ENCODE data around the gene MRFAP1L1.

MRFAP1L1 gene

DNA sequence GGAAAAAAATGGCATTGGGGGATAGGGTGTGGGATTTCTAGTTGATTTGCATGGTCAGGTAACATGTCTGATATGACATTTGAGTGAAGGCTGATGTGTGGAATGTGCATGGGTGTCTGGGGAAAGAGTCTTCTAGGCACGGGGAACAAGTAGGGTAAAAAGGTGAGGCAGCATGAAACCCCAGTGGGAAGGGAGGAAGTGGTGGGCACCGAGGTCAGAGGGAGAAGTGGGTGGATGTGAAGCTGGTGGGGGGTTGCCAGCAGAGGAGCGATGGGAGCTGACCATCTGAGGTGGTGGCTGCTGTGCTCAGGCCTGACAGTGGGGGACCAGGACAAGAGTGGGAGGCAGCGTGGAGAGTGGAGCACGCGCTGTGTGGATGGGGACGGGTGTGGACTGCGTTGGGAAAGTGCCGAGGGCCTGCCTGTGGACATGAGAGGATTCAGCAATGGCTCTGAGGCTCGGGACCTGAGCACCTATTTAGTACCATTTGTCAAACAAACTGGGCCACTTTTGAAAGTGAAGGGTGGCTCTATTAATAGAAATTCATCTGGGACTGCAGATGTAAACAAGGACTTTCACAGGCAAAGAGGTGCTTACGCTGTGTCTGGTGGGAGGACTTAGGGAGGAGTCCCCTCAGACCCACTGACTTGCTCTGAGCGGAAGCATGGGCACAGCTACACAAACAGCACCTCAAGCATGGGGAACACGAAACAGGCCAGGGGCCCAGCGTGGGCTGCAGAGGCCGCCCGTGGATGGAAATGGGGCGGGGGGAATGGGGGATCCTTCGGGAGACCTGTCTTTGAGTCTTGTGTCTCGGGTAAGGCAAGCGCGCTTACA is 32.7 kb downstream of the MRFAP1L1 start:
- Histone ChIP-seq H4K8ac (ENCODE audit: low read depth, low read length) (no peak overlapping the region), H2BK5ac (ENCODE audit: low read length) (no peak overlapping the region), H3K23ac (ENCODE audit: low read depth, low read length, poor library complexity) (peak overlapping the region; percentile 66), H3K36me3 (replicated peaks in 1 of 2; ENCODE audit: control insufficient read depth in 2 of 2, insufficient read depth in 2 of 2, low read length in 2 of 2) (peaks cover 13 to 23% of the 10 kb centered on the region in 2 donors), H3K9me3 (replicated peaks in 1 of 2; ENCODE audit: control insufficient read depth in 2 of 2, insufficient read depth in 1 of 2, low read depth in 1 of 2, low read length in 2 of 2) (peaks cover 0 to 3% of the 10 kb centered on the region in 2 donors), H3K27me3 (ENCODE audit: control insufficient read depth in 3 of 3, insufficient read depth in 3 of 3, low read depth in 1 of 3, low read length in 3 of 3) (peaks cover 0 to 6% (median 0%) of the 10 kb centered on the region in 3 experiments), H2BK15ac (ENCODE audit: low read length) (no peak overlapping the region), H4K91ac (ENCODE audit: low read depth, low read length, poor library complexity) (no peak overlapping the region), H3K4ac (ENCODE audit: low read length) (no peak overlapping the region), H3K9ac (ENCODE audit: low read depth, low read length, poor library complexity) (no peak overlapping the region), H3K4me1 (ENCODE audit: control insufficient read depth in 2 of 2, insufficient read depth in 1 of 2, low read depth in 1 of 2, low read length in 2 of 2) (peaks cover 0 to 8% of the 10 kb centered on the region in 2 donors), H2AK5ac (ENCODE audit: low read depth, low read length) (no peak overlapping the region), H3K4me2 (ENCODE audit: insufficient read depth, low read length, poor library complexity, severe bottlenecking) (no peak overlapping the region), H3K79me1 (ENCODE audit: low read depth, low read length) (peaks cover 8% of the 10 kb centered on the region), H3K27ac (replicated peaks; ENCODE audit: low read length) (no peak overlapping the region), H3K4me3 (ENCODE audit: low read length in 2 of 2) (peak overlapping the region in 1 of 2 donors; percentile 61), H2BK12ac (ENCODE audit: low read length) (no peak overlapping the region), H3K18ac (ENCODE audit: low read length) (no peak overlapping the region), H3K14ac (ENCODE audit: low read length) (no peak overlapping the region), H2AFZ (ENCODE audit: low read length) (no peak overlapping the region), H2BK120ac (ENCODE audit: low read depth, low read length) (no peak overlapping the region)
- WGBS, 2 donors (ENCODE audit: extremely low coverage in 2 of 2, insufficient read length in 2 of 2, insufficient replicate concordance in 1 of 2), result no CpG with 5 or more reads among the region's 21 CpGs
- DNase-seq (ENCODE audit: low spot score), result no peak

DNA sequence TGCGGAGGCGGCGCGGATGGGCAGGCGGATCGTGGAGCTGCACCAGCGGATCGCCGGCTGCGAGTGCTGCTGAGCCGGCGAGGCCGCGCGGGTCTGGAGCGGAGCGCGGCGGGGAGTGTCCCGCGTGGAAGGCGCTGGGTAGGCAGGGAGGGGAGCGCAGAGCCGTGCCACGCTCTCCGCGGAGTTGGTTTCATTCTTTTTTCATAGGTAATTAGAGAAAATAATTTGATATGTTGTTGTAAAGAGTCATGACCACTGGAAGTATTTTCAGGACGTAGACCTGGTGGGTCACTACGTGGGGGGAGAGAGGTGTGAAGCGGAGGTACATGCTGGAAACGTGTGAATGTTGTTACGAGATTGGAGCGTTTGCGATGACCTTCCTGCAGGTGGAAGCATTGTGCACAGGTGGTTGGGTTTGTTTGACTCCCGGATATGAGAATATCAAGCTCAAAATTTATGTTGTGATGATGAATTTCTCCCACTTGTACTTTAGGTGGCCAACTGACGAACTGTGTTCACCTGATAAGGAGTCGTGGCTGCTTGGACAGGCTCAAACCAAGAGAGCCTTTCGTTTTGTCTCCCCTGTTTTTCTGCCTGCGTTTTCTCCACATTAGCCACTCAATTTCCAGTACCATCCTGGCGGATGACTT is 35.0 kb downstream of the MRFAP1L1 start:
- H3K18ac ChIP-seq (ENCODE audit: low read length), result peak overlapping the region; percentile 89
- no peak overlapping the region for H2BK120ac ChIP-seq (ENCODE audit: low read depth, low read length)
- no peak overlapping the region for H2BK15ac ChIP-seq (ENCODE audit: low read length)
- H4K8ac ChIP-seq (ENCODE audit: low read depth, low read length), result no peak overlapping the region
- no peak overlapping the region for H3K27ac ChIP-seq (replicated peaks; ENCODE audit: low read length)
- H3K4me3 ChIP-seq (ENCODE audit: low read length in 2 of 2), result peak overlapping the region; percentile 60 to 95
- H3K14ac ChIP-seq (ENCODE audit: low read length), result peak overlapping the region; percentile 43
- H3K27me3 ChIP-seq (ENCODE audit: control insufficient read depth in 3 of 3, insufficient read depth in 3 of 3, low read depth in 1 of 3, low read length in 3 of 3), result peaks cover 0 to 6% (median 0%) of the 10 kb centered on the region in 3 experiments
- H2AFZ ChIP-seq (ENCODE audit: low read length), result peak overlapping the region; percentile 90
- H3K9ac ChIP-seq (ENCODE audit: low read depth, low read length, poor library complexity), result peak overlapping the region; percentile 95
- peaks cover 0 to 6% of the 10 kb centered on the region in 2 donors for H3K9me3 ChIP-seq (replicated peaks in 1 of 2; ENCODE audit: control insufficient read depth in 2 of 2, insufficient read depth in 1 of 2, low read depth in 1 of 2, low read length in 2 of 2)
- peak overlapping the region; percentile 31 for H2BK5ac ChIP-seq (ENCODE audit: low read length)
- H3K23ac ChIP-seq (ENCODE audit: low read depth, low read length, poor library complexity), result peak overlapping the region; percentile 92
- H4K91ac ChIP-seq (ENCODE audit: low read depth, low read length, poor library complexity), result no peak overlapping the region
- H3K79me1 ChIP-seq (ENCODE audit: low read depth, low read length), result peaks cover 8% of the 10 kb centered on the region
- no CpG with 5 or more reads among the region's 40 CpGs for WGBS, 2 donors (ENCODE audit: extremely low coverage in 2 of 2, insufficient read length in 2 of 2, insufficient replicate concordance in 1 of 2)
- H2AK5ac ChIP-seq (ENCODE audit: low read depth, low read length), result no peak overlapping the region
- peaks cover 14 to 23% of the 10 kb centered on the region in 2 donors for H3K36me3 ChIP-seq (replicated peaks in 1 of 2; ENCODE audit: control insufficient read depth in 2 of 2, insufficient read depth in 2 of 2, low read length in 2 of 2)
- peak; percentile 18 for DNase-seq (ENCODE audit: low spot score)
- no peak overlapping the region for H3K4ac ChIP-seq (ENCODE audit: low read length)
- H3K4me1 ChIP-seq (ENCODE audit: control insufficient read depth in 2 of 2, insufficient read depth in 1 of 2, low read depth in 1 of 2, low read length in 2 of 2), result peaks cover 0 to 8% of the 10 kb centered on the region in 2 donors
- no peak overlapping the region for H2BK12ac ChIP-seq (ENCODE audit: low read length)
- peak overlapping the region; percentile 82 for H3K4me2 ChIP-seq (ENCODE audit: insufficient read depth, low read length, poor library complexity, severe bottlenecking)

DNA sequence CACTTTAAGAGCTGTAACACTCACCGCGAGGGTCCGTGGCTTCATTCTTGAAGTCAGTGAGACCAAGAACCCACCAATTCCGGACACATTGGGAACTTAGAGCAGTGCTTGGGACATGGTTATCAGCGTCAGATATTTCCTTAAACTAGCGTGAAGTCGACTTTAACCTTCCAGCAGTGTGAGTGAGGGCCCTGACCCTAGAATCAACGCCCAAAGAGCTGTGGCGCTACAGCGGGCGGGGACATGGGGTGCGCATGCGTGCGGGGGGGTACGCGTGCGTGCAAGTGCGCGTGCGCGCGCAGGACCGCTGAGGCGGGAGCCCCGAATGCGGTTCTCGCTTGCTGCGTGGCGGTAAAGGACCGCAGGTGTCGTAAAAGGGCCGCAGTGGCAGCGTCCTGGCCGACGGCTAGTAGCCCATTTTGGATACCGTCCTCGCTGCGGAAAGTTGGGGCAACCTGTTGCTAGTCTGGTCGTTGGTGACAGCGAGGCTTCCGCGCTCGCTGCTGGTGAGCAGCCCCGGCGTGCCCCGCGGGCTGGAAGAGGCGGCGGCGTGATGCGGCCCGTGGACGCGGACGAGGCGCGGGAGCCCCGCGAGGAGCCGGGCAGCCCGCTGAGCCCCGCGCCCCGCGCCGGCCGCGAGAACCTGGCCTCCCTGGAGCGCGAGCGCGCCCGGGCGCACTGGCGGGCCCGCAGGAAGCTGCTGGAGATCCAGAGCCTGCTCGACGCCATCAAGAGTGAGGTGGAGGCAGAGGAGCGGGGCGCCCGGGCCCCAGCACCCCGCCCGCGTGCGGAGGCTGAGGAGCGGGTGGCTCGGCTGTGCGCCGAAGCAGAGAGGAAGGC is 35.8 kb downstream of the MRFAP1L1 start:
- H3K4me1 ChIP-seq (ENCODE audit: control insufficient read depth in 2 of 2, insufficient read depth in 1 of 2, low read depth in 1 of 2, low read length in 2 of 2), result peaks cover 0 to 8% of the 10 kb centered on the region in 2 donors
- H3K36me3 ChIP-seq (replicated peaks in 1 of 2; ENCODE audit: control insufficient read depth in 2 of 2, insufficient read depth in 2 of 2, low read length in 2 of 2), result peaks cover 15 to 23% of the 10 kb centered on the region in 2 donors
- H3K27ac ChIP-seq (replicated peaks; ENCODE audit: low read length), result peak overlapping the region; percentile 75
- H3K23ac ChIP-seq (ENCODE audit: low read depth, low read length, poor library complexity), result peak overlapping the region; percentile 92
- DNase-seq (ENCODE audit: low spot score), result peak; percentile 94
- peaks cover 0 to 6% (median 0%) of the 10 kb centered on the region in 3 experiments for H3K27me3 ChIP-seq (ENCODE audit: control insufficient read depth in 3 of 3, insufficient read depth in 3 of 3, low read depth in 1 of 3, low read length in 3 of 3)
- H3K14ac ChIP-seq (ENCODE audit: low read length), result peak overlapping the region; percentile 43
- H4K91ac ChIP-seq (ENCODE audit: low read depth, low read length, poor library complexity), result no peak overlapping the region
- H4K8ac ChIP-seq (ENCODE audit: low read depth, low read length), result no peak overlapping the region
- no CpG with 5 or more reads among the region's 89 CpGs for WGBS, 2 donors (ENCODE audit: extremely low coverage in 2 of 2, insufficient read length in 2 of 2, insufficient replicate concordance in 1 of 2)
- H2BK5ac ChIP-seq (ENCODE audit: low read length), result peak overlapping the region; percentile 31
- peak overlapping the region; percentile 90 for H2AFZ ChIP-seq (ENCODE audit: low read length)
- H3K4ac ChIP-seq (ENCODE audit: low read length), result no peak overlapping the region
- no peak overlapping the region for H2BK12ac ChIP-seq (ENCODE audit: low read length)
- H2BK120ac ChIP-seq (ENCODE audit: low read depth, low read length), result no peak overlapping the region
- peak overlapping the region; percentile 95 for H3K9ac ChIP-seq (ENCODE audit: low read depth, low read length, poor library complexity)
- H3K9me3 ChIP-seq (replicated peaks in 1 of 2; ENCODE audit: control insufficient read depth in 2 of 2, insufficient read depth in 1 of 2, low read depth in 1 of 2, low read length in 2 of 2), result peaks cover 0 to 7% of the 10 kb centered on the region in 2 donors
- peak overlapping the region; percentile 17 for H2AK5ac ChIP-seq (ENCODE audit: low read depth, low read length)
- H3K79me1 ChIP-seq (ENCODE audit: low read depth, low read length), result peaks cover 8% of the 10 kb centered on the region
- no peak overlapping the region for H2BK15ac ChIP-seq (ENCODE audit: low read length)
- H3K4me3 ChIP-seq (ENCODE audit: low read length in 2 of 2), result peak overlapping the region; percentile 60 to 95
- peak overlapping the region; percentile 82 for H3K4me2 ChIP-seq (ENCODE audit: insufficient read depth, low read length, poor library complexity, severe bottlenecking)
- H3K18ac ChIP-seq (ENCODE audit: low read length), result peak overlapping the region; percentile 89
